ENCODE data around the gene MICALL2.

The MICALL2 gene

GRCh38 chr7:1437155-1437880 is 22.0 kb downstream of the MICALL2 start:
- DNase-seq (ENCODE audit: low read depth), result no peak
- TF ChIP-seq CTCF (IDR thresholded peaks at IDR 0.05; ENCODE audit: control insufficient read depth, insufficient read depth, low read depth, low read length, missing control alignments), result no peak
- H3K4me3 ChIP-seq (ENCODE audit: control insufficient read depth, low read depth, low read length), result no peak overlapping the region

- no peak for DNase-seq (ENCODE audit: low read depth)
- no peak for TF ChIP-seq CTCF (IDR thresholded peaks at IDR 0.05; ENCODE audit: control insufficient read depth, insufficient read depth, low read depth, low read length, missing control alignments)
- H3K4me3 ChIP-seq (ENCODE audit: control insufficient read depth, low read depth, low read length), result no peak overlapping the region
These were observed 22.7 kb downstream of the MICALL2 start for GRCh38 chr7:1436608-1437007.

- no peak overlapping the region for H3K4me3 ChIP-seq (ENCODE audit: control insufficient read depth, low read depth, low read length)
- no peak for TF ChIP-seq CTCF (IDR thresholded peaks at IDR 0.05; ENCODE audit: control insufficient read depth, insufficient read depth, low read depth, low read length, missing control alignments)
- DNase-seq (ENCODE audit: low read depth), result no peak
These were observed 24.2 kb downstream of the MICALL2 start for GRCh38 chr7:1434891-1435670.

- DNase-seq (ENCODE audit: low read depth), result no peak
- TF ChIP-seq CTCF (IDR thresholded peaks at IDR 0.05; ENCODE audit: control insufficient read depth, insufficient read depth, low read depth, low read length, missing control alignments), result no peak
- H3K4me3 ChIP-seq (ENCODE audit: control insufficient read depth, low read depth, low read length), result no peak overlapping the region
These were observed 25.0 kb downstream of the MICALL2 start for GRCh38 chr7:1434165-1434718.

GRCh38 chr7:1433128-1433920 is 25.9 kb downstream of the MICALL2 start:
- TF ChIP-seq CTCF (IDR thresholded peaks at IDR 0.05; ENCODE audit: control insufficient read depth, insufficient read depth, low read depth, low read length, missing control alignments), result no peak

GRCh38 chr7:1432411-1433082 is 26.7 kb downstream of the MICALL2 start:
- TF ChIP-seq CTCF (IDR thresholded peaks at IDR 0.05; ENCODE audit: control insufficient read depth, insufficient read depth, low read depth, low read length, missing control alignments), result peak; percentile 99
- no peak overlapping the region for H3K4me3 ChIP-seq (ENCODE audit: control insufficient read depth, low read depth, low read length)
- DNase-seq (ENCODE audit: low read depth), result no peak

More at GRCh38 chr7:1433128-1433920, 25.9 kb downstream of the MICALL2 start:
- no peak for DNase-seq (ENCODE audit: low read depth)
- H3K4me3 ChIP-seq (ENCODE audit: control insufficient read depth, low read depth, low read length), result no peak overlapping the region

Measured in AG09309 (cell line).